Central memory CD8-positive, alpha-beta T cell (primary cell): ENCODE measurements around the gene LINGO1.

Source experiments
- ATAC-seq: fragments of 150-1000 bp; cut with Tn5 transposase; replicated peaks from 2 replicates; pipeline ENCODE4 v1.10.0; 2022; ENCODE audit warnings: mild to moderate bottlenecking, moderate FRiP score, moderate number of reproducible peaks; ENCODE audit not compliant: poor library complexity, severe bottlenecking; ENCODE audit errors: extremely low read depth
- DNase-seq, 2 donors: peaks; one replicate each; pipeline ENCODE4 v3.0.0; 2021; ENCODE audit warnings: low spot score in 2 of 2
- H3K27ac Mint-ChIP-seq: one replicate; pipeline ENCODE4 v1.8.0; 2022; ENCODE audit warnings: low read depth, mild to moderate bottlenecking, moderate library complexity, mixed read lengths
- H3K27me3 Mint-ChIP-seq: one replicate; pipeline ENCODE4 v1.8.0; 2022; ENCODE audit warnings: mixed read lengths
- H3K36me3 Mint-ChIP-seq: one replicate; pipeline ENCODE4 v1.8.0; 2022; ENCODE audit warnings: mild to moderate bottlenecking, moderate library complexity, mixed read lengths; ENCODE audit not compliant: insufficient read depth
- H3K4me1 Mint-ChIP-seq: one replicate; pipeline ENCODE4 v1.8.0; 2022; ENCODE audit warnings: mixed read lengths
- H3K4me3 Mint-ChIP-seq: one replicate; pipeline ENCODE4 v1.8.0; 2022; ENCODE audit warnings: mild to moderate bottlenecking, moderate library complexity, mixed read lengths
- H3K9me3 Mint-ChIP-seq: one replicate; pipeline ENCODE4 v1.8.0; 2022; ENCODE audit warnings: mixed read lengths

The LINGO1 gene

GRCh38 chr15:77615472-77615871 lies 17.2 kb downstream of the LINGO1 start:
- ATAC-seq (no peak), DNase-seq (no peak)
- no peaks in the 10 kb centered on the region for H3K4me1 Mint-ChIP-seq
- H3K4me3 Mint-ChIP-seq, result no peak overlapping the region
- peaks cover 33% of the 10 kb centered on the region for H3K27me3 Mint-ChIP-seq
- no peak overlapping the region for H3K27ac Mint-ChIP-seq
- H3K9me3 Mint-ChIP-seq, result no peaks in the 10 kb centered on the region
- H3K36me3 Mint-ChIP-seq, result no peaks in the 10 kb centered on the region

GRCh38 chr15:77614251-77614806 lies 18.4 kb downstream of the LINGO1 start:
- DNase-seq, result no peak
- H3K4me3 Mint-ChIP-seq, result no peak overlapping the region
- no peaks in the 10 kb centered on the region for H3K36me3 Mint-ChIP-seq
- H3K9me3 Mint-ChIP-seq, result no peaks in the 10 kb centered on the region
- H3K4me1 Mint-ChIP-seq, result no peaks in the 10 kb centered on the region
- no peak for ATAC-seq
- H3K27ac Mint-ChIP-seq, result no peak overlapping the region
- peaks cover 41% of the 10 kb centered on the region for H3K27me3 Mint-ChIP-seq

- Mint-ChIP-seq H3K27me3 (peaks cover 36% of the 10 kb centered on the region), H3K9me3 (no peaks in the 10 kb centered on the region), H3K4me3 (no peak overlapping the region), H3K36me3 (no peaks in the 10 kb centered on the region), H3K27ac (no peak overlapping the region), H3K4me1 (no peaks in the 10 kb centered on the region)
- DNase-seq (no peak), ATAC-seq (no peak)
Measured at GRCh38 chr15:77613814-77614213, 18.9 kb downstream of the LINGO1 start.

DNA sequence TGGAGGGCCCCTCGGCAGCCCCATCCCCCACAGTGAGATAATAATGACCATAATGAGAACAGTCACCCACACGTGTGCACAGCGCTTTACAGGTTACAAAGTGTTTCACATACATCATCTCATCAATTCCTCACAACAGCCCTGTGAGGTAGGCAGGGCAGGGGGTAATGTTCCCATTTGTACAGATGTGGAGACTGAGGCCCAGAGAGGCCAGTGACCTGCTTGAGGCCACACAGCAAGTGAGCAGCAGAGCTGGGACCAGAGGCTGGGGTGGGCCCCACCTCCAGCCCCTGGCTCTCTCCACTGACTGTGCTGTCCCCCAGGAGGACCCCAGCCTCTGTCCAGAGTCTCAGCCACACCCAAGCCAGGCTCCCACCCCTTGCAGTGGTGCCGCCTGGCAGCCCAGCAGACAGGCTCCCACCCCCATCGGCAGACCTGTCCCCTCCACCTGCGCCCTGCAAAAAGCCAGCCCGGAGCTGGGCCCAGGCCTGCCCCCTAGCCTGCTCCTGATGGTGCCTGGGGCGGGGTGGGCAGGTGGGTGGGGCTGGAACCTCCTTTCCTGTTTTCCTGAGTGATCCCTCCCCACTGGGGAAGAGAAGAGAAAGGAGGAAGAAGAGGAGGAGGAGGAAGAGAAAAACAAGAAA lies 19.6 kb downstream of the LINGO1 start:
- Mint-ChIP-seq H3K4me1 (no peaks in the 10 kb centered on the region), H3K9me3 (no peaks in the 10 kb centered on the region), H3K4me3 (no peak overlapping the region), H3K36me3 (no peaks in the 10 kb centered on the region), H3K27me3 (peaks cover 29% of the 10 kb centered on the region), H3K27ac (no peak overlapping the region)
- DNase-seq, result no peak
- ATAC-seq, result no peak

DNA sequence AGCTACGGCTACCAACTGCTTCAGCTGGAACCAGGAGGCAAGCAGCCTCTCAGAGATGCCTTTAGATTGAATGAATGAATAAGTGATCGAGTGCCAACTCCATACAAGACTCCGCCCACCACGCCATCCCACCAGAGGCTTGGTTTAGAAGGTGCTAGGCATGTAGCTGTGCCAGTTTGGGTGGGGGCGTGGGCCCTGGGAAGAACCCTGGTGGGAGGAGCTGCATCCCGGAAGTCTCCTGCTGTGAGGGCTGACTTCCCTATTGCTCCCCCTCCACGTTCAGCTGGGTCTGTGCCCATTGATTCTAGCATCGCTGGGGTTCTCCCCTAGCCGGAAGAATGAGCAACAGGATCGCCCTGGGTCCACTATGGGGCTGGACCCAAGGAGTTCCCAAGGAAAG lies 20.9 kb downstream of the LINGO1 start:
- no peak overlapping the region for H3K4me3 Mint-ChIP-seq
- H3K9me3 Mint-ChIP-seq, result no peaks in the 10 kb centered on the region
- DNase-seq (no peak), ATAC-seq (no peak)
- no peak overlapping the region for H3K27ac Mint-ChIP-seq
- no peaks in the 10 kb centered on the region for H3K36me3 Mint-ChIP-seq
- peaks cover 22% of the 10 kb centered on the region for H3K27me3 Mint-ChIP-seq
- H3K4me1 Mint-ChIP-seq, result no peaks in the 10 kb centered on the region

DNA sequence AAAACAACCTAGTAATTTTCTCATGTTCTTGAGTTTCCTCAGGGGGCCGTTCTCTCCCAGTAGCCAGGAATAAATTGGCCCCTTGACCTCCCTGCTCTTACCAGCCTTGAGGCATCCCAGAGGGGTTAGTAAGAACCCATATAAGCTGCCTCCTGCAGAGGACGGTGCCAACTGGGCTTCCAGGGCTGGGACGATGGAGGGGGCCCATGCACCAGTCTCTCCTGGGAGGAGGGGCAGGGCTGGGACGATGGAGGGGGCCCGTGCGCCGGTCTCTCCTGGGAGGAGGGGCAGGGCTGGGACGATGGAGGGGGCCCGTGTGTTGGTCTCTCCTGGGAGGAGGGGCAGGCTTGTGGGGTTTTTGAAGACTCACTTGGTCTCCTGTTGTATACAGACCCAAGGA lies 22.0 kb downstream of the LINGO1 start:
- Mint-ChIP-seq H3K9me3 (no peaks in the 10 kb centered on the region), H3K36me3 (no peaks in the 10 kb centered on the region), H3K4me1 (no peaks in the 10 kb centered on the region), H3K27ac (no peak overlapping the region), H3K4me3 (no peak overlapping the region), H3K27me3 (peaks cover 16% of the 10 kb centered on the region)
- DNase-seq, result no peak
- no peak for ATAC-seq

DNA sequence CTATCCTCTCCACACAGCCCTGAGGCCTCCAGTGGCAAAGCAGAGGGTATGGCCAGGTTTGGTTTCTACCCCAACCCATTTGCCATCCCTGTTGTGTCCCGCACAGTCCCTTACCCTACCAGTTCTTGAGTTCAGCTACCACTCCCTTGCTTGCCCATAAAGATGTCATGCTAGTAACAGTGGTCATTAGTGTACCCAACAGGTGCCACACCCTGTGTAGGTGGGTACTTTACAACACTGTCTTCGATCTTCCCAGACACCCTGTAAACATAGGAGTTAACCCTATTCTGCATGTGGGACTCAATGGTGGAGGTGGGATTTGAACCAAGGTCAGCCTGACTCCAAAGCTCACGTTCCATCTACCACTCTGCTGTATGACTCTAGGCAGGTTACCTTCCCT lies 23.2 kb downstream of the LINGO1 start:
- Mint-ChIP-seq H3K4me3 (no peak overlapping the region), H3K27me3 (peaks cover 16% of the 10 kb centered on the region), H3K27ac (peak overlapping the region; percentile 37), H3K36me3 (peaks cover 2% of the 10 kb centered on the region), H3K9me3 (no peaks in the 10 kb centered on the region), H3K4me1 (peaks cover 4% of the 10 kb centered on the region)
- ATAC-seq (no peak), DNase-seq (no peak)

DNA sequence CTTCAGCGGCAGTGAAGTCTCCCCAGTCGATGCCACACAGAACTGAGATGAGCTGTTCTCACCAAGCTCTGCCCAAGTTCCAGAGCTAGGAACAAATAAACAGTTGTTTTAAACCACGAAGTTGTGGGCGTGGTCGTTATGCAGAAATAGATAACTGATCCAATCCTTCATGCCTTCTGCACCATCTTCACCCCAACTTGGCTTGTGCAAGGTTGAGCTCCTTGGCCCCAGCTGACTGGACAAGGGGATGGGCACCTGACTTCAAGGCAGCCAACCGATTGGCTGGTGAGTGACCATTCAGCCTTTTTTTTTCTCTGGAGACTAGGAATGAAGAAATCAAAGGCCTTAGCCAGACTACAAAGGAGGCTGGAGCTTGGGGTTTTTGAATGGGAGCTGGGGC lies 23.9 kb downstream of the LINGO1 start:
- no peak overlapping the region for H3K27ac Mint-ChIP-seq
- peaks cover 5% of the 10 kb centered on the region for H3K36me3 Mint-ChIP-seq
- H3K27me3 Mint-ChIP-seq, result peaks cover 16% of the 10 kb centered on the region
- H3K9me3 Mint-ChIP-seq, result no peaks in the 10 kb centered on the region
- peaks cover 7% of the 10 kb centered on the region for H3K4me1 Mint-ChIP-seq
- ATAC-seq (no peak), DNase-seq (no peak)
- no peak overlapping the region for H3K4me3 Mint-ChIP-seq

GRCh38 chr15:77607894-77608261 lies 24.8 kb downstream of the LINGO1 start:
- Mint-ChIP-seq H3K27me3 (peaks cover 16% of the 10 kb centered on the region), H3K36me3 (peaks cover 5% of the 10 kb centered on the region), H3K4me1 (peaks cover 7% of the 10 kb centered on the region)

GRCh38 chr15:77607111-77607893 lies 25.4 kb downstream of the LINGO1 start:
- Mint-ChIP-seq H3K27me3 (peaks cover 16% of the 10 kb centered on the region), H3K36me3 (peaks cover 5% of the 10 kb centered on the region), H3K4me1 (peaks cover 7% of the 10 kb centered on the region), H3K9me3 (no peaks in the 10 kb centered on the region), H3K4me3 (no peak overlapping the region), H3K27ac (no peak overlapping the region)
- DNase-seq (no peak), ATAC-seq (no peak)

More at GRCh38 chr15:77607894-77608261, 24.8 kb downstream of the LINGO1 start:
- DNase-seq (no peak), ATAC-seq (no peak)
- Mint-ChIP-seq H3K9me3 (no peaks in the 10 kb centered on the region), H3K4me3 (no peak overlapping the region), H3K27ac (no peak overlapping the region)

DNA sequence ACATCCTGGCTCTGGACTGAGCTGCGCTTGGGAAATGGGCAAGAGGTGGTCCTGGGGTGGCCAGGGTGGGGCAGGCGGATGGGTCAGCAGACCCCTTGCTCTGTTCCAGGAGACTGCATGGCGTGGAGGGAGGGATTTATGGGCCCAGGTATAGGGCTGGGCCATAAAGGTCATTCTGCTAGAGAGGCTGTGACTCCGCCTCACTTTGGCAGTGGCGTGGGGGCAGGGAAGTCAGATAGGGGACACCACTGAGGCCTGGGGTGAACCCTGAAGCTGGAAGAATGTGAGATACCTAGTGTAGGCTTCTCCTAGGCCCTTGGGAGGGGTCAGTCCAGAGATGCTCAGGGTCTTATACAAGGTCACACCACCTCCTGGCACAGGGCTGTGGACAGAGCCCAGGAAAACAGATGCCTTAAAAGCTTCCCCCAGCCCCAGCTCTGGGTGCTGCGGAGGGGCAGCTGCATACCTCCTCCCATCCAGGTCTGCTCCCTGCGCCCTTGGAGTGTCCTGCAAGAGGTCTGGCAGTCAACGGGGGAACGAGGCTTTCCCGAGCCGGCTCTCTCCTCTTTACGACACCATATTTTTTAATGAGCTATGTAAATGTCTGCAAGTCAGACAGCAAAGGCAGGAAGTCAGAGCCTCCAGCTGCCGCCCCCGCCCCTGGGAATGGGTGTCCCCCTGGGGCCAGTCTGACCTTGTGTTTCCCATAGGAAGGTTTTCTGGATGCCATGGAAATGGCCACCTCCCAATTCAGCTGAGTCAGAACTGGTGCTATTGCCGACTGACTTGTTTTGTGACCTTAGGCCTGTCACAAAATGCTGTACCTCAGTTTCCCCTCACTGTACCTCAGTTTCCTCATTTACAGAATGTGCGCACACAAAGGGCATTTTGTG lies 26.3 kb downstream of the LINGO1 start:
- peaks cover 7% of the 10 kb centered on the region for H3K4me1 Mint-ChIP-seq
- ATAC-seq (no peak), DNase-seq (no peak)
- no peaks in the 10 kb centered on the region for H3K9me3 Mint-ChIP-seq
- peaks cover 16% of the 10 kb centered on the region for H3K27me3 Mint-ChIP-seq
- peaks cover 5% of the 10 kb centered on the region for H3K36me3 Mint-ChIP-seq
- H3K27ac Mint-ChIP-seq, result no peak overlapping the region
- H3K4me3 Mint-ChIP-seq, result no peak overlapping the region

DNA sequence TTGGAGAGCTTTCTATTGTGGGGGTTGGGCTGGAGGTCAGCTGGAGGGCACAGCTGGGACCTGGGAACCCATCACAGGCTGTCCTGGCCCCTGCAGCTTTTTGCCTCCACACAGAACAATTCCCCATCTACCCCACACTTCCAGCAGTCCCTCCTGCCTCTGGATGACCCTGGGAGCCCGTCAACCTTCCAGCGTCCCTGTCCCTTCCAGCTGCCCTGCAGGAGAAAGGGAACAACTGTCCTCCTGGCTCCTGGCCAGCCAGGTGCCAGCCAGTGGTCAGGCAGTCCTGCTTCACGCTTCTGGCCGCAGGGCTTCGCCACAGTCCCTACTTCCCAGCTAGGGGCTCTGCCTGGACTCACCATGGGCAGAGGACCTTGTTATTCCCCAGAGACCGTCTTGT lies 27.2 kb downstream of the LINGO1 start:
- ATAC-seq (no peak), DNase-seq (no peak)
- Mint-ChIP-seq H3K9me3 (no peaks in the 10 kb centered on the region), H3K36me3 (peaks cover 5% of the 10 kb centered on the region), H3K4me1 (peaks cover 7% of the 10 kb centered on the region), H3K4me3 (no peak overlapping the region), H3K27ac (no peak overlapping the region), H3K27me3 (peaks cover 10% of the 10 kb centered on the region)
